Ovary (tissue), 3 donors: ENCODE results near the gene GMPPB.

Experiments used
- POLR2A ChIP-seq: fragments of 450-650 bp; IDR thresholded peaks from one replicate; pipeline ENCODE4 v1.6.1; 2017; ENCODE audit warnings: antibody characterized with exemption, mild to moderate bottlenecking, moderate library complexity
- TF ChIP-seq, protein P1 (sequence below), 3 donors: fragments of 450-650 bp in 2 of 3; fragments of 200-600 bp in 1 of 3; IDR thresholded peaks; one replicate each; pipeline versions ENCODE4 v1.5.1 to v1.8.0; 2016 to 2022; ENCODE audit warnings: antibody characterized with exemption in 3 of 3, mild to moderate bottlenecking in 1 of 3
- donor health status: DM: no; HTN: no; CAD: no.

DNA sequence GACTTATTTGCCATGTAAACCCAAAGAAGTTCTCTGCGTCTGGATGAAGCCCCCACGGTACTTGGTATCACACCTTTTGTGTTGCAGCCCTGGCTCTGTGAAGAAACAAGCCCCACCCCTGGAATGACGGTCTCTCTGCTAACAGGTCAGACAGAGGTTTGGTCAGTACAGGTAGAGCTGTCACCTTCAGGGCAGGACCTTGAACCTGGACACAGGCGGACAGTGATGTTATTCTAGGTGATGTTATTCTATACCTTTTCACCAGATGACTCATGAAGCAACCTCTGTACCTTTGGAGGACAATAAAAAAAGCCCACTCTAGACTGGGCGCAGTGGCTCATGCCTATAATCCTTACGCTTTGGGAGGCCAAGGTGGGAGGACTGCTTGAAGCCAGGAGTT lies 11.0 kb upstream of the GMPPB start:
- TF ChIP-seq, protein P1, sequence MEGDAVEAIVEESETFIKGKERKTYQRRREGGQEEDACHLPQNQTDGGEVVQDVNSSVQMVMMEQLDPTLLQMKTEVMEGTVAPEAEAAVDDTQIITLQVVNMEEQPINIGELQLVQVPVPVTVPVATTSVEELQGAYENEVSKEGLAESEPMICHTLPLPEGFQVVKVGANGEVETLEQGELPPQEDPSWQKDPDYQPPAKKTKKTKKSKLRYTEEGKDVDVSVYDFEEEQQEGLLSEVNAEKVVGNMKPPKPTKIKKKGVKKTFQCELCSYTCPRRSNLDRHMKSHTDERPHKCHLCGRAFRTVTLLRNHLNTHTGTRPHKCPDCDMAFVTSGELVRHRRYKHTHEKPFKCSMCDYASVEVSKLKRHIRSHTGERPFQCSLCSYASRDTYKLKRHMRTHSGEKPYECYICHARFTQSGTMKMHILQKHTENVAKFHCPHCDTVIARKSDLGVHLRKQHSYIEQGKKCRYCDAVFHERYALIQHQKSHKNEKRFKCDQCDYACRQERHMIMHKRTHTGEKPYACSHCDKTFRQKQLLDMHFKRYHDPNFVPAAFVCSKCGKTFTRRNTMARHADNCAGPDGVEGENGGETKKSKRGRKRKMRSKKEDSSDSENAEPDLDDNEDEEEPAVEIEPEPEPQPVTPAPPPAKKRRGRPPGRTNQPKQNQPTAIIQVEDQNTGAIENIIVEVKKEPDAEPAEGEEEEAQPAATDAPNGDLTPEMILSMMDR (IDR thresholded peaks at IDR 0.05) = no peak
- TF ChIP-seq POLR2A = no peak
